Pulmonary artery endothelial cell (primary cell): Measurements from ENCODE around the gene CTRL. TPM values are rescaled to one million over a fixed set of nuclear protein-coding genes. Genes with fewer than 3 reads are reported as not detected.
"Not testable (repeated sequence)": the region's sequence is repeated elsewhere in the genome, so short reads cannot be mapped to it uniquely, and the experiment has no call there.

Experiments
- DNase-seq: peaks from one replicate; pipeline ENCODE4 v3.0.0-alpha.2; 2011; ENCODE audit warnings: low read depth, low spot score
- total RNA-seq: library from RNA; depleted of rRNA; stranded (reverse); fragments of >200 nt; gene quantifications from 2 replicates; pipeline ENCODE4 v1.2.3, GENCODE V29; 2014

CTRL gene
- total RNA-seq, 1 donor from 2014 or later = 0.26 TPM

- no peak for DNase-seq
Measured at GRCh38 chr16:67941469-67942199, 10.0 kb upstream of the CTRL start.

GRCh38 chr16:67940446-67941089, 8.9 kb upstream of the CTRL start:
- DNase-seq = no peak

- DNase-seq = no peak
Measured at GRCh38 chr16:67939507-67940445, 8.1 kb upstream of the CTRL start.

- DNase-seq = not testable (repeated sequence)
Measured at GRCh38 chr16:67937713-67938112, 6.1 kb upstream of the CTRL start.

- DNase-seq = no peak
Measured at GRCh38 chr16:67936880-67937605, 5.4 kb upstream of the CTRL start.

- no peak for DNase-seq
Measured at GRCh38 chr16:67936124-67936879, 4.6 kb upstream of the CTRL start, which contains the start of gene PSMB10. TSS of gene PSMB10 (minus strand) at chr16:67936850. CDS start at chr16:67936749, 101 bp downstream.

GRCh38 chr16:67935402-67936123, 3.9 kb upstream of the CTRL start:
- peak; percentile 61 for DNase-seq

GRCh38 chr16:67935101-67935401, 3.4 kb upstream of the CTRL start:
- no peak for DNase-seq

GRCh38 chr16:67934306-67935100, 2.8 kb upstream of the CTRL start:
- no peak for DNase-seq

GRCh38 chr16:67933805-67934204, 2.1 kb upstream of the CTRL start:
- no peak for DNase-seq

GRCh38 chr16:67932462-67932840, 789 bp upstream of the CTRL start:
- DNase-seq = no peak

GRCh38 chr16:67930678-67931211, 917 bp downstream of the CTRL start:
- no peak for DNase-seq

GRCh38 chr16:67930191-67930590, 1.5 kb downstream of the CTRL start:
- DNase-seq = no peak

GRCh38 chr16:67928561-67929364, 2.9 kb downstream of the CTRL start:
- DNase-seq = no peak

GRCh38 chr16:67928147-67928546, 3.5 kb downstream of the CTRL start:
- no peak for DNase-seq

GRCh38 chr16:67927131-67927941, 4.3 kb downstream of the CTRL start:
- no peak for DNase-seq

- DNase-seq = peak; percentile 43
Measured at GRCh38 chr16:67926181-67926750, 5.4 kb downstream of the CTRL start.
